ENCODE measurements around the gene PSMB8.

The PSMB8 gene

DNA sequence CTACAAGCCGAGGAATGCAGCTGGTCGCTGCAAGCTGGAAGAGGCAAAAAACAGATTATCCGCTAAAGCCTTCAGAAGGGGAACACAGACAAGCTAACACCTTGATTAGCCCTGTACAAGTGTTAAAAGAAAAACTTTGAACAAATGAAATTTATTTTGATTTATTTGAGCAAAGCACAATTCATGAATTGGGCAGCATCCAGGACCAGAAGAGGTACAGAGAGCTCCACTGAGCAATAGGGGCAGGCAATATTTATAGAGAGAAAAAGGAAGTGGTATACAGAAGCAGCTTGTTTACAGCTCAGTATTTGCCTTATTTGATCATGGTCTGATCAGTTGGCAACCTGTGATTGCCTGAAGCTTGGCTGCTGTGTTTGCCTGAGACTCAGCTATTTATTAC is 44.7 kb downstream of the PSMB8 start:
- DNase-seq (ENCODE audit: low read depth, low spot score): no peak

DNA sequence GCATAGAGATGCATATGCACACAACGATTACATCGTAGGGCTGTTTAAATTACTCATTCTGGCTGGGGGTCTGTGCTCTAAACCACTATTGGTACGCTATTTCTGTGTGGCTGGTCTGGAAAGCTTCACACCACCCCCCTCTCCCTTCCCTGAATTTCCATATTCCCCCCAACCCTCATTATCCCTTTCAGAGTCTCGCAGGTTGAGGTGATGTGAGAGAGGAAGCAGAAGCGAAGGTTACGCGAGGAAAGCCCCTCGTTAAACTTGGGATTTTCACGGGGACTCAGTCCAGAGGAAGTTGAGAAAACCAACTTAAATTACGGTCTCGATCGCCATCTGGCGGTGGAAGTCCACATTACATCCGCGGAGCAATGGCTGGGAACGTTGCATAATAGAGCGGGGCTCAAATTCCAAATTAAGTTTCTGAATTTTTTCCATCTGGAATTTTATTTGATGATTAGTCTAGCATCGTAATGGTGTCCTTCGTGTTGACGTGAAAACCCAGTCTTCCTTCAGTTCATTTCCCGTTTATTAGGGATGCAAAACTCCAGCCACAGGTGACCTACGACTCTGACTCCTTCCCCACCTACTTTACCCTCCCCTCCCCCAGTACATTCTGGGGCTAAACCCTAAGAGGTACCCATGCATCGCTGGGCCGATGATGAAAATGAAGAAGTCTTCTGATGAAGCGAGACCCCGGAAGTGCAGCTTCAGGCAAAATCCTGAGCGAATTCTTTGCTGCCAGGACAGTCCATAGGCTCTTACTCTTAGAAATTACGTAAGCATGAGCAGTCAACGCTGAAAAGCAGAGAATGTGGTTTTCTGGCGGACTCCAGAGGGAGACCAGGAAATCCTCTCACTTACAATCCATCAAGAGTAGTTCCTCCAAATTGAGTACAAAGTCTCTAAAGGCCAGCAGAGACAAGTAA is 46.7 kb downstream of the PSMB8 start:
- DNase-seq (ENCODE audit: low read depth, low spot score): peak; percentile 81

GRCh38 chr6:32794510-32794909 is 49.3 kb downstream of the PSMB8 start:
- DNase-seq (ENCODE audit: low read depth, low spot score): no peak

GRCh38 chr6:32792901-32793435 is 50.9 kb downstream of the PSMB8 start:
- no peak for DNase-seq (ENCODE audit: low read depth, low spot score)

Measured in astrocyte of the hippocampus (primary cell).